Large intestine (tissue), 3 donors: ENCODE measurements around the gene ESPN. TPM values are rescaled to one million over a fixed set of nuclear protein-coding genes. Genes with fewer than 3 reads are reported as not detected.
"Not testable (repeated sequence)": the region's sequence is repeated elsewhere in the genome, so short reads cannot be mapped to it uniquely, and the experiment has no call there.

Experiments
- DNase-seq, 2 donors: peaks; one replicate each; pipeline versions ENCODE4 v3.0.0 to v3.0.0-alpha.2; 2013
- H3K27ac ChIP-seq: one replicate; pipeline ENCODE4 v1.5.1; 2013; ENCODE audit warnings: low read length
- H3K27me3 ChIP-seq: 2 replicates; pipeline ENCODE4 v1.6.1; 2013; ENCODE audit warnings: low read length; ENCODE audit not compliant: control insufficient read depth, insufficient read depth
- H3K36me3 ChIP-seq: 2 replicates; pipeline ENCODE4 v1.6.1; 2013; ENCODE audit warnings: low read length; ENCODE audit not compliant: control insufficient read depth, insufficient read depth
- H3K4me1 ChIP-seq: one replicate; pipeline ENCODE4 v1.6.1; 2013; ENCODE audit warnings: low read length; ENCODE audit not compliant: control insufficient read depth, insufficient read depth
- H3K4me3 ChIP-seq: one replicate; pipeline ENCODE4 v1.5.1; 2013; ENCODE audit warnings: low read length
- H3K9me3 ChIP-seq: one replicate; pipeline ENCODE4 v1.6.1; 2013; ENCODE audit warnings: mild to moderate bottlenecking, low read depth, low read length, moderate library complexity; ENCODE audit not compliant: control insufficient read depth
- WGBS: methylation state at CpG from one replicate; pipeline ENCODE4 v1.1.5; 2013; ENCODE audit warnings: low lambda C conversion rate; ENCODE audit not compliant: insufficient coverage; 5-methylcytosine and 5-hydroxymethylcytosine counted together
- polyA plus RNA-seq: library from polyadenylated mRNA; unstranded; fragments of 120-200 nt; gene quantifications from one replicate; pipeline ENCODE4 v1.2.1, GENCODE V29; 2013

The ESPN gene
- polyA plus RNA-seq, 1 donor, result 256 TPM

DNA sequence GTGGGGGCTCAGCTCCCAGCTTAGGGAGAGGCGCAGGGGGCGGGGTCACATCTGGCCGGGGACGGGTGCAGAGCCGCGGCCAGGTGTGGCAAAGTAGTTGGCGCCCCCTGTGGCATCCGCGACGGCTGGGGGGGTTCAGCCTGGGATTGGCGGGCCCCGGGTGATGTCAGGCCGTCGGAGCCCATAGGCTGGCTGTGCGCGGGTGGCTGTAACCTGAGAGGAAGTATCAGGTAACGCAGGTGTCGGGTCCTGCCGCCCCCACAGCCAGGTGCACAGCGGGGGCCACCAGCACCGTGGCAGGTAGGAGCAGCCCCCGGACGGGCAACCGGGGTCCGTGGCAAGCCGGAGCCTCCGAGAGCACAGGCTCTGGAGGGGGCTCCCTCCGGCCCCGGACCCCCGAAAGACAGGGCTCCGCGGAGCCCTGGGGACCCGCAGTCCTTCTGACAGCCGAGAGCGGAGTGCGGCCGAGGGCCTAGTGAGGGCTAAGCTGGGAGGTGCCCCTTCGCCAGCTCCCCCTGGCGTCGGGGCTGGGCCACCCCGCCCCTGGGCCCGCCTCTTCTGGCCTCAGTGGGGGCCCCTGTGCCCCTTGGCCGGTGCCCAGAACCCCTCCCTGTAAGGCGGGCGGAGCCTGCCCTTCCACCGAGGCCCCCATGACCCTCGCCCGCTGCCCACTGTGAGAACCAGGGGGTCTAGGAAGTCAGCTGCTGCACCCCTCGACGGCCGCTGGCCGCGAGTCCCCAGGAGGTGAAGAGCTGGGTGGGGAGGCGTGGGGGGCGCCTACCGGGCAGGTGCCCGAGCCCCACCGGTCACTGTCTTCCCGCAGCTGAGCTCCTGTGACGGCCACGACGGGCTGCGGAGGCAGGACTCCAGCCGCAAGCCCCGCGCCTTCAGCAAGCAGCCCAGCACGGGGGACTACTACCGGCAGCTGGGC is 23.5 kb downstream of the ESPN start:
- Histone ChIP-seq H3K27ac (peak overlapping the region; percentile 98), H3K36me3 (peaks cover 9% of the 10 kb centered on the region), H3K4me1 (peaks cover 31% of the 10 kb centered on the region), H3K9me3 (peaks cover 11% of the 10 kb centered on the region), H3K4me3 (peak overlapping the region; percentile 84), H3K27me3 (peaks cover 45% of the 10 kb centered on the region)
- no CpG with 5 or more reads among the region's 68 CpGs for WGBS
- DNase-seq, result peak; percentile 77 to 87

DNA sequence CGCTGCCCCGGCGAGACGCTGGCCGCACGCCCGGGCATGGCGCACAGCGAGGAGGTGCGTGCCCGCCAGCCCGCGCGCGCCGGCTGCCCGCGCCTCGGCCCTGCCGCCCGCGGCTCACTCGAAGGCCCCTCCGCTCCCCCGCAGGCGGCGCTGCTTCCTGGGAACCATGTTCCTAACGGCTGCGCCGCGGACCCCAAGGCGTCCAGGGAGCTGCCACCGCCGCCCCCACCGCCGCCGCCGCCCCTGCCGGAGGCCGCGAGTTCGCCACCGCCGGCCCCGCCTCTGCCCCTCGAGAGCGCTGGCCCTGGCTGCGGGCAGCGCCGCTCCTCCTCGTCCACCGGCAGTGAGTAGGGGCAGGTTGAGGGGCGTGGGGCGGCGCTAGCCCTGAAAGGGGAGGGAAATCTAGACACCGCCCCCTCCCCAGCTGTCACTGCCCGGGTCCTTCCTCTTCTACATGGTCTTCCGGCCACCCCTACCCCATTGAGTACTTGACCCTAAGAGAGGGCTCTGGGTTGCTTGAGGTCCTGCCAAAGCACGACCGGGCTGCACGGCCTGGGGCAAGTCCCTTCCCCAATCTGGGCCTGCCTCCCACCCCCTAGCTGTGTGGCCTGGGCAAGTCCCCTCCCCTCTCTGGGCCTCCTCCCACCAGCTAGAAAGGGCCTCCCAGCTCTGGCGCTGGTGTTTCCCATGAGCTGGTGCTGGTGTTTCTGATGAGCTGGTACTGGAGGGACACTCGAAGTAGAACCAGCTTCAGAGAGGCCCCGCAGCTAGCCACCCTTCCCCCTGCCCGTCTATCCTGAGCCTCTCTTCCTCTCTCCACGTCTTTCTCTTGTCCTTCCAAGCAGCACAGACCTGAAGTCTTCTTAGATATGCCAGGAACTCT is 24.4 kb downstream of the ESPN start:
- peak overlapping the region; percentile 84 for H3K4me3 ChIP-seq

DNA sequence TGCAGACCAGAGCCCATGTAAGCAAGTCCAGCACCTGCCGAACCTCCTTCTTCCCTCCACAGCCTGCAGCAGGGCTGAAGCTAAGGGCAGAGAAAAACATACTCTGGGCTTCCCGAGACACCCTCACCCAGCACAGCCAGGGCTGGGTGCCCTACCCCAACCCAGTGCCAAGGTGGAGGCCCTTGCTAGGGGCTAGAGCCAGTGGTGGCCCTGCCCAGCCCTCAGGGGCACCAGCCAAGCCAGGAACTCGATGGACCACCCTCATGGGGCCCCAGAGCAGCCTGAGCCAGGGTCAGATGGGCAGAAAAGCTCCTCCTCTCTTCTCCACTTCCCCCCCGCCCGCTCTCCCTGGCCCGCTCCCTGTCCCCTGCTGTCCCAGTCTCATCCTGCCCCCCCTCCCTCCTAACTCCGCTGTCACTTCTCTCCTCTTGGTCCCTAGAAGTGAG is 25.5 kb downstream of the ESPN start:
- Histone ChIP-seq H3K27me3 (peaks cover 59% of the 10 kb centered on the region), H3K9me3 (peaks cover 19% of the 10 kb centered on the region), H3K36me3 (peaks cover 12% of the 10 kb centered on the region), H3K27ac (peak overlapping the region; percentile 98), H3K4me3 (peak overlapping the region; percentile 63), H3K4me1 (peaks cover 28% of the 10 kb centered on the region)
- DNase-seq, result peak in 1 of 2 donors; percentile 72
- WGBS, result no CpG with 5 or more reads among the region's 7 CpGs

More for the DNA sequence above, 24.4 kb downstream of the ESPN start:
- Histone ChIP-seq H3K4me1 (peaks cover 31% of the 10 kb centered on the region), H3K9me3 (peaks cover 13% of the 10 kb centered on the region), H3K36me3 (peaks cover 9% of the 10 kb centered on the region), H3K27ac (peak overlapping the region; percentile 98), H3K27me3 (peaks cover 53% of the 10 kb centered on the region)
- no CpG with 5 or more reads among the region's 66 CpGs for WGBS
- peak in 1 of 2 donors; percentile 82 for DNase-seq

DNA sequence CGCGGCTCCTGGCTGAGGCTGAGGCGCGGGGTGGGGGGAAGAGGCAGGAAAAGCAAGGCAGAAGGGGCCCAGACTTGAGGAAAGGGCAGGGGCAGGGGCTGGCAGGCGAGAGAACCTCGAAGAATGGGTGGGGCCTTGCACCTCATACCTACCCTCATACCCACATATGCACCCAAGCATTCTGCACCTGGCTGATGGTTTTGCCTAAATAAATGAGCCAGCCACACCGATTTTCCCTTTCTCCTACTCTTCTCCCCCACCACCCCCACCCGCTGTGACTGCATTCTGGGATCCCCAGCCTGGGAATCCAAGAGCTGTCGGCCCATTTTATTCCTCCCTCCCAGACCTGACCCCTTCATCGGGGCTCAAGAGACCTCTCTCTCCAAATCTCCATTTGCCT is 25.9 kb downstream of the ESPN start:
- H3K27ac ChIP-seq, result peak overlapping the region; percentile 98
- H3K4me3 ChIP-seq, result peak overlapping the region; percentile 63
- H3K9me3 ChIP-seq, result peaks cover 21% of the 10 kb centered on the region
- WGBS, result no CpG with 5 or more reads among the region's 10 CpGs
- H3K27me3 ChIP-seq, result peaks cover 60% of the 10 kb centered on the region
- H3K4me1 ChIP-seq, result peaks cover 25% of the 10 kb centered on the region
- peaks cover 13% of the 10 kb centered on the region for H3K36me3 ChIP-seq
- not testable (repeated sequence) for DNase-seq

DNA sequence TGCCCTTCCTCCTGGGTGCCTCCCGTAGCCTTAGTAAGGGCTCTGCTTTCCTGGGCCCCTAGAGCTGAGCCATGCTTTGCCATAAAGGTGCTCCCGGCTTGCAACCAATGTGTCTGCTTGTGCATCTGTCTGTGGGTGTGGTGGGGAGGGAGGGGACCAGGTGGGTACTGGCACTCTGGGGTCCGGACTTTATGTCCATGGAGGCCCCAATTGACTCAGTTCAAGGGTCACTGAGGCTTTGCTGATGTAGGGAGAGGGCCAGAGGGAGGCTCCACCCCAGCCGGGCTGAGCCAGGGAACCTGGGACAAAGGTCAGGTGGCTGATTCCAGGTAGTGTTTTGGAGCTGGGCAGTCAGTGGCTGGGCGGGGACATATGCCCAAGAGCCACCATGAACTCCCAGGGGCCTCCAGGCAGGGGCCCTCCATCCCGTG is 26.4 kb downstream of the ESPN start:
- peak; percentile 96 to 99 for DNase-seq
- no CpG with 5 or more reads among the region's 6 CpGs for WGBS
- Histone ChIP-seq H3K4me1 (peaks cover 22% of the 10 kb centered on the region), H3K4me3 (peak overlapping the region; percentile 63), H3K36me3 (peaks cover 16% of the 10 kb centered on the region), H3K27me3 (peaks cover 61% of the 10 kb centered on the region), H3K27ac (peak overlapping the region; percentile 98), H3K9me3 (peaks cover 23% of the 10 kb centered on the region)

DNA sequence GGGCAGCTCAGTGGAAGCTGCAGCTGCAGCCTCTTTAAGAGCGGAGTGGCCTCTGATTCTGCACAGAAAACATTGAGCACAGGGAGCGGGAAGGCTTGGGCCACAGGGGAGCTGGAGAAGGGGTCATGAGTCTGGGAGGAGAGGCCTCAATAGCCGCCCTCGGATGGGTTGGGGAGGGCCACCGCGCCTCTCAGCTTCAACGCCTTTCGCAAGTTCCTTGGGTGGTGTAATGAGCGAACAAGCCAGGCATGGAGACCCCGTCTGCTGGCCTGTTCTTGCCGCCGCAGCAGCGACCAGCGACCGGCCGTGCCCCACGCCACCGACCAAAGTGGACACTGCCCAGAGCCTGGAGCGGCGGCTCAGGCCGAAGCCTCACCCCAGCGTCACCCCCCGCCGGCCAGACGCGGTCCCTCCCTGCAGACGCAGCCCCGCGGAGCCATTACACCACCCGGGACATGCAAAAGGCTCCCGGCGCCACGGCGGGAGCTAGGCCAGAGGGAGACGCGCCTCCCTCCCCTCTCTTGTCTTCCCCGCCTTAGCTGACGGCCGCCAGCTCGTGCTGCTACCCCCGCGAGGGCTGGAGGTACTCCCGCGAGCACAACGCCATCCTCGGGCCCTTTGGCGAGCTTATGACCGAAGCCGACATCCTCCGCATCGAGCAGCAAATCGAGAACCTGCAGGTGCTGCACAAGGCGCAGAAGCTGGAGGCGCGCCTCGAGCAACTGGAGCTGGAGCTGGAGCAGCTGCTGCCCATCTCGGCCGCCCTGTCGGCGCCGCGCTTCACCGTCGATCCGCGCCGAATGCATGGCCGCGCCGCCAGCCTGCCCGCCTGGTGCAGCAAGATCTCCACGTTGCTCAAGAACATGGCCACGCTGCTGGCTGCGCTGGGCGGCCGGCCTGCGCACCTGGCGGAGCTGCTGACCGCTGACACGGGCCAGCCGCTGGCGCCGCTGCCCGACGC is 29.6 kb downstream of the ESPN start:
- peaks cover 30% of the 10 kb centered on the region for H3K36me3 ChIP-seq
- H3K4me3 ChIP-seq, H3K27ac ChIP-seq, DNase-seq: not testable (repeated sequence)
- peaks cover 49% of the 10 kb centered on the region for H3K27me3 ChIP-seq
- H3K4me1 ChIP-seq, result peaks cover 19% of the 10 kb centered on the region
- peaks cover 17% of the 10 kb centered on the region for H3K9me3 ChIP-seq
- WGBS, result no CpG with 5 or more reads among the region's 85 CpGs

DNA sequence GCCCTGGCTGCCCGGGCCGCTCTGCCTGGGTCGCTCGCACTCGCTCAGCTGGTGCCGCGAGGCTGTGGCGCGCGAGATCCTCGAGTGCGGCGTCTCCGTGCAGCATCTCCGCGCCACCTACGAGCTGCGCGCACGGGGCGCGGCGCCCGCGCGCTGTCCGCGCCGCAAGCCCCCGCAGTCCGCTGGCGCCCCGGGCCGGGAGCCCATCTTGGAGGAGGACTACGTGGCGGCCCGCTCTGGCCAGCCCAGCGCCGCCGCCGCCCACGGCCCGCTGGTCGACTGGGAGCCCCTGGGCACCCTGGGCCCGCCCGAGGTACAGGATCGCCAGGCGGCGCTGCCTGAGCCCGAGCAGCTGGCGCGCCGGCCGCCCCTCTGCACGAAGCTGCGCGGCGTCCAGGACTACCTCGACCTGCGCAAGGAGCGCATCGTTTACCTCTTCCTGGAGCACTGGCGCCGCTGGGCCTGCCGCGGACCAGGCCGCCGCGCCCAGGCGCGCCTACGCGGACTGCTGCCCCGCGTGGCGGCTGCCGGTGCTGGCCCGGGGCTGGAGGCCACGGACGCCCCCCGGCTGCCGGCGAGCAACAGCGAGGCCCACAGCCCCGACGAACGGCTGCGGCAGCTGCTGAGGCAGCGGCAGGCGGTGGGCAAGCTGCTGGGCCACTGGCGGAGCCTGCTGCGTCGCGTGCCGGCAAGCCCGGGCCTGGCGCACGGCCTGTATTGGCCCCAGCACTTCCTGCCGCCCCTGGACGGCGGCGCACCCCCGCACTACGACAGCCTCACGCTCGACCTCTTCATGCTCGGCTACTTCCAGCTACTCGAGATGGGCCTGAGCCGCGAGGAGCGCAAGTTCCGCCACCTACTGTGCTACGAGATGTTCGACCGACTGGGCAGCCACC is 30.5 kb downstream of the ESPN start:
- no CpG with 5 or more reads among the region's 115 CpGs for WGBS
- Histone ChIP-seq H3K9me3 (peaks cover 21% of the 10 kb centered on the region), H3K4me1 (peaks cover 18% of the 10 kb centered on the region), H3K4me3 (no peak overlapping the region), H3K36me3 (peaks cover 39% of the 10 kb centered on the region), H3K27ac (no peak overlapping the region), H3K27me3 (peaks cover 42% of the 10 kb centered on the region)
- DNase-seq, result no peak

DNA sequence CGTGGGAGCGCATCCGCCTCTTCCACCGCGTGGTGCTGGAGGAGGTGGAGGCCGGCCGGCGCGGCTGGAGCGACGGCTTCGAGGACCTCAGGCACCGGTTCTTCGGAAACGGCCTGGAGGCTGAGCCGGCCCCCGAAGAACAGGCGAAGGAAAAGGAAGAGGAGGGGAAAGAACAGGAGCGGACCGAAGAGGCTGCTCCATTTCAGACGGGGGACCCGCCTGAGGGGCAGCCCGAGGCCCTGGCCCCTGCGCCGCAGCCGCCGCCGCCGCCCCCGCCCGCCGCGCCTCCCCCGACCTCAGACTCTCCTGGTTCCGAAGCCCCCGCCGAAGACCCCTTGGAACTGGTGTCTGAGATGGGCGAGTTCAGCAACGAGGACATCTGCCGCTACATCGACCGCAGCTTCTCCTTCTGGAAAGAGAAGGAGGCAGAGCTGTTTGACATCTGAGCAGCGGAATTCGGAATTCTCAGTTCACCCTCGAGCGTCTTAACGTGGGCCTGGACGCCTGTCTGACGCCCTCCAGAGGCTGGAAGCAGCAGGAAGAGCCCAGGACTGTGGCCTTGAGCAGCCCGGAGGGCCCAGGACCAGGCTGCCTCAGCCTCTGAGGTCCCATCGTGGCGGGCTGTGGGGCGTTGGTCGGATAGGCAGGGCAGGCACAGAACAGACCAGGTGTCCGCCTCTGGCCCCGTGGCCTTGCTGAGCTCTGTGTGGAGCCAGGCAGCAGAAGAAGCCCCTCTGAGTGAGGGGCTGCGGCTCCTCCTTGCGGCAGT is 31.4 kb downstream of the ESPN start:
- DNase-seq, H3K4me3 ChIP-seq, H3K27ac ChIP-seq: not testable (repeated sequence)
- peaks cover 25% of the 10 kb centered on the region for H3K4me1 ChIP-seq
- peaks cover 27% of the 10 kb centered on the region for H3K9me3 ChIP-seq
- no CpG with 5 or more reads among the region's 58 CpGs for WGBS
- peaks cover 40% of the 10 kb centered on the region for H3K27me3 ChIP-seq
- peaks cover 48% of the 10 kb centered on the region for H3K36me3 ChIP-seq
